ENCODE results near the gene TNK1. TPM values are rescaled to one million over a fixed set of nuclear protein-coding genes. Genes with fewer than 3 reads are reported as not detected.
"Not testable (repeated sequence)": the region's sequence is repeated elsewhere in the genome, so short reads cannot be mapped to it uniquely, and the experiment has no call there.

Gene TNK1
- total and polyA plus RNA-seq, 2 donors (not counting 3 experiments of a cell fraction or from before 2014, with no cell fraction given): 0.22 to 0.58 TPM

DNA sequence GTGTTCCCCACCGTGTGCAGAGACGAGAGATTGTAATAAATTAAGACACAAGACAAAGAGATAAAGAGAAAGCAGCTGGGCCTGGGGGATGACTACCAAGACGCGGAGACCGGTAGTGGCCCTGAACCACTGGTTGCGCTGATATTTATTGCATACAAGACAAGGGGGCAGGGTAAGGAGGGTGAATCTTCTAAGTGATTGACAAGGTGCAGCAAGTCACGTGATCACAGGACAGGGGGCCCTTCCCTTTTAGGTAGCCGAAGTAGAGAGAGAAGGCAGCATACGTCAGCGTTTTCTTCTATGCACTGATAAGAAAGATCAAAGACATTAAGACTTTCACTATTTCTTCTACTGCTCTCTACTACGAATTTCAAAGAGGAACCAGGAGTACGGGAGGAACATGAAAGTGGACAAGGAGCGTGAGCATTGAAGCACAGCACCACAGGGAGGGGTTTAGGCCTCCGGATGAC is 48.3 kb upstream of the TNK1 start:
- H3K4me1 ChIP-seq (ENCODE audit: control insufficient read depth, extremely low read depth, insufficient read depth, low read length): peaks cover 10% of the 10 kb centered on the region
- H3K4me2 ChIP-seq (ENCODE audit: insufficient read depth, low read length); H2AFZ ChIP-seq (ENCODE audit: low read depth, low read length); dilution Hi-C loops (cut with MboI; ENCODE audit: extremely low pct_ligation_motif_present, low sequenced_read_pairs); H3K4me3 ChIP-seq (replicated peaks in 1 of 3; ENCODE audit: insufficient read depth in 1 of 3, low read depth in 1 of 3, low read length in 3 of 3); BruUV-seq (replicated peaks); H3K27me3 ChIP-seq (ENCODE audit: control insufficient read depth in 2 of 2, insufficient read depth in 2 of 2, low read length in 2 of 2); H3K9ac ChIP-seq (replicated peaks; ENCODE audit: extremely low read depth, insufficient read depth, low read length); CTCF ChIA-PET; intact Hi-C loops (cut with micrococcal nuclease); POLR2A ChIA-PET; H3K9me1 ChIP-seq (replicated peaks; ENCODE audit: control insufficient read depth, extremely low read depth, insufficient read depth, low read length); H4K20me1 ChIP-seq (replicated peaks; ENCODE audit: control insufficient read depth, extremely low read depth, insufficient read depth, low read length); H3K27ac ChIP-seq (ENCODE audit: insufficient read depth, low read depth, low read length); H3K36me3 ChIP-seq (ENCODE audit: control insufficient read depth in 2 of 2, extremely low read depth in 1 of 2, insufficient read depth in 2 of 2, low read length in 2 of 2); FAIRE-seq; DNase-seq (ENCODE audit: low read depth, low spot score); H3K9me3 ChIP-seq (replicated peaks; ENCODE audit: control insufficient read depth, insufficient read depth, low read length); H3K79me2 ChIP-seq (ENCODE audit: control insufficient read depth, insufficient read depth, low read length): not testable (repeated sequence)

DNA sequence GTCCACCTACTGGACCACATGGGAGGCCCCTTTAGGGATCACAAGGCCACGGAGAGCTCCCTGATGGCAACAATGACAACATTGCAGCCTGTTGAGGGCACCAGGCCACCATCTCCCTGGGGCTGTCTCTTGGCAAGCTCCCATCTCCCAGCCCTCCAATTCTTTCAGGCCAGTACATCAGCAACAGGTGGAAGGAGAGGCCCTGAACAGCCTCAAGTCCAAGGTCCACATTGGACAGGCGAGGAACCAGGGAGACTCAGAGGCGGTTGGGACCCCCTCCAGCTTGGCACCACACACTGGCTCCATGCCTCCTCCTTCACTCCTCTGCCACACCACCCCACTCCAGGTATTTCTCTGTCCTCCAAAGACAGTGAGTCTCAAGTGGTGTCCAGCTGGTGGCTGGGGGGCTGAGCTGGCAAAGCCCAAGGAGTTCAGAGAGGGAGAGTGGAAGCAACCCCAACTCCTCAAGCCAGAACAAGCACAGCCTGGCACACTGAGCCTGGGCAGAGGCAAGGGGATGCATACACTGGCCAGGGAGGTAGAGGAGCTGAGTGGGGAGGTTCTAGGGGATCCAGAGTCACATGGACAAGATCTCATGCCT is 45.9 kb upstream of the TNK1 start:
- intact Hi-C loops (cut with micrococcal nuclease): no loop called here
- H4K20me1 ChIP-seq (replicated peaks; ENCODE audit: control insufficient read depth, extremely low read depth, insufficient read depth, low read length): no peaks in the 10 kb centered on the region

DNA sequence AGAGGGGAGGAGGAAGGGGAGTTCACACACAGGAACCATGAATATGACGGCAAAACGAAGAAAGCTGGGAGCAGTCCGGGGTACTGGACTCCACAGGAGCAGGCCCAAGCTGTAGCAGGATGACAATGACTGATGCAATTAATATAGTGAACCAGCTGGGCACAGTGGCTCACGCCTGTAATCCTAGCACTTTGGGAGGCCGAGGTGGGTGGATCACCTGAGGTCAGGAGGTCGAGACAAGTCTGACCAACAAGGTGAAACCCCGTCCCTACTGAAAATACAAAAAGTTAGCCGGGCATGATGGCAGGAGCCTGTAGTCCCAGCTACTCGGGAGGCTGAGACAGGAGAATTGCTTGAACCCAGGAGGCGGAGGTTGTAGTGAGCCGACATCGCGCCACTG is 45.1 kb upstream of the TNK1 start:
- H3K4me2 ChIP-seq (ENCODE audit: insufficient read depth, low read length); H3K9me3 ChIP-seq (replicated peaks; ENCODE audit: control insufficient read depth, insufficient read depth, low read length); H3K79me2 ChIP-seq (ENCODE audit: control insufficient read depth, insufficient read depth, low read length); H3K4me3 ChIP-seq (replicated peaks in 1 of 3; ENCODE audit: insufficient read depth in 1 of 3, low read depth in 1 of 3, low read length in 3 of 3); H3K27ac ChIP-seq (ENCODE audit: insufficient read depth, low read depth, low read length); H3K36me3 ChIP-seq (ENCODE audit: control insufficient read depth in 2 of 2, extremely low read depth in 1 of 2, insufficient read depth in 2 of 2, low read length in 2 of 2); intact Hi-C loops (cut with micrococcal nuclease); H2AFZ ChIP-seq (ENCODE audit: low read depth, low read length); BruUV-seq (replicated peaks); H3K4me1 ChIP-seq (ENCODE audit: control insufficient read depth, extremely low read depth, insufficient read depth, low read length); H3K9me1 ChIP-seq (replicated peaks; ENCODE audit: control insufficient read depth, extremely low read depth, insufficient read depth, low read length); H4K20me1 ChIP-seq (replicated peaks; ENCODE audit: control insufficient read depth, extremely low read depth, insufficient read depth, low read length); DNase-seq (ENCODE audit: low read depth, low spot score); H3K27me3 ChIP-seq (ENCODE audit: control insufficient read depth in 2 of 2, insufficient read depth in 2 of 2, low read length in 2 of 2); POLR2A ChIA-PET; dilution Hi-C loops (cut with MboI; ENCODE audit: extremely low pct_ligation_motif_present, low sequenced_read_pairs); FAIRE-seq; H3K9ac ChIP-seq (replicated peaks; ENCODE audit: extremely low read depth, insufficient read depth, low read length): not testable (repeated sequence)
- CTCF ChIA-PET: interaction anchor here (1.1 to 1.5 kb wide), 2 partner anchors 10 to 39 kb away, joined by 4 to 5 read pairs; no protein-coding TSS in a partner anchor

More for the DNA sequence above, 45.9 kb upstream of the TNK1 start:
- dilution Hi-C loops (cut with MboI; ENCODE audit: extremely low pct_ligation_motif_present, low sequenced_read_pairs): no loop called here
- DNase-seq (ENCODE audit: low read depth, low spot score) (no peak), FAIRE-seq (no peak)
- no peaks in the 10 kb centered on the region for H3K9me3 ChIP-seq (replicated peaks; ENCODE audit: control insufficient read depth, insufficient read depth, low read length)
- no peak overlapping the region for H2AFZ ChIP-seq (ENCODE audit: low read depth, low read length)
- H3K27me3 ChIP-seq (ENCODE audit: control insufficient read depth in 2 of 2, insufficient read depth in 2 of 2, low read length in 2 of 2): peaks cover 0 to 2% of the 10 kb centered on the region in 2 experiments
- ChIA-PET POLR2A (no interaction called here), CTCF (interaction anchor here (1.3 kb wide), 1 partner anchor 15 kb away, joined by 4 read pairs; no protein-coding TSS in a partner anchor)
- no peak overlapping the region for H3K27ac ChIP-seq (ENCODE audit: insufficient read depth, low read depth, low read length)
- no TSS peak for BruUV-seq (replicated peaks)
- TF ChIP-seq EZH2 (IDR thresholded peaks at IDR 0.05; ENCODE audit: borderline replicate concordance, low read depth, low read length, severe bottlenecking) (no peak), FOS (IDR thresholded peaks at IDR 0.05; ENCODE audit: borderline replicate concordance, insufficient read depth, low read length) (no peak), POLR2A (IDR thresholded peaks at IDR 0.05; ENCODE audit: low read depth, low read length) (no peak), JUN (IDR thresholded peaks at IDR 0.05; ENCODE audit: borderline replicate concordance, insufficient read depth, insufficient read length, low read depth) (no peak), POLR2AphosphoS5 (IDR thresholded peaks at IDR 0.05; ENCODE audit: insufficient read depth, low read depth, low read length) (no peak), GATA2 (IDR thresholded peaks at IDR 0.05; ENCODE audit: insufficient read depth, insufficient read length, low read depth, low read length) (no peak), MYC (IDR thresholded peaks at IDR 0.05; ENCODE audit: low read depth, low read length) (no peak)
- TF ChIP-seq, protein P1, sequence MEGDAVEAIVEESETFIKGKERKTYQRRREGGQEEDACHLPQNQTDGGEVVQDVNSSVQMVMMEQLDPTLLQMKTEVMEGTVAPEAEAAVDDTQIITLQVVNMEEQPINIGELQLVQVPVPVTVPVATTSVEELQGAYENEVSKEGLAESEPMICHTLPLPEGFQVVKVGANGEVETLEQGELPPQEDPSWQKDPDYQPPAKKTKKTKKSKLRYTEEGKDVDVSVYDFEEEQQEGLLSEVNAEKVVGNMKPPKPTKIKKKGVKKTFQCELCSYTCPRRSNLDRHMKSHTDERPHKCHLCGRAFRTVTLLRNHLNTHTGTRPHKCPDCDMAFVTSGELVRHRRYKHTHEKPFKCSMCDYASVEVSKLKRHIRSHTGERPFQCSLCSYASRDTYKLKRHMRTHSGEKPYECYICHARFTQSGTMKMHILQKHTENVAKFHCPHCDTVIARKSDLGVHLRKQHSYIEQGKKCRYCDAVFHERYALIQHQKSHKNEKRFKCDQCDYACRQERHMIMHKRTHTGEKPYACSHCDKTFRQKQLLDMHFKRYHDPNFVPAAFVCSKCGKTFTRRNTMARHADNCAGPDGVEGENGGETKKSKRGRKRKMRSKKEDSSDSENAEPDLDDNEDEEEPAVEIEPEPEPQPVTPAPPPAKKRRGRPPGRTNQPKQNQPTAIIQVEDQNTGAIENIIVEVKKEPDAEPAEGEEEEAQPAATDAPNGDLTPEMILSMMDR (IDR thresholded peaks at IDR 0.05; ENCODE audit: extremely low read depth in 1 of 2, insufficient read depth in 1 of 2, low read depth in 1 of 2, low read length in 2 of 2): no peak
- TF ChIP-seq, protein P2, sequence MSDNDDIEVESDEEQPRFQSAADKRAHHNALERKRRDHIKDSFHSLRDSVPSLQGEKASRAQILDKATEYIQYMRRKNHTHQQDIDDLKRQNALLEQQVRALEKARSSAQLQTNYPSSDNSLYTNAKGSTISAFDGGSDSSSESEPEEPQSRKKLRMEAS (IDR thresholded peaks at IDR 0.05; ENCODE audit: insufficient read depth, insufficient read length): no peak
- no peaks in the 10 kb centered on the region for H3K9me1 ChIP-seq (replicated peaks; ENCODE audit: control insufficient read depth, extremely low read depth, insufficient read depth, low read length)
- no peaks in the 10 kb centered on the region for H3K79me2 ChIP-seq (ENCODE audit: control insufficient read depth, insufficient read depth, low read length)
- no peak overlapping the region for H3K4me2 ChIP-seq (ENCODE audit: insufficient read depth, low read length)
- no peak overlapping the region for H3K9ac ChIP-seq (replicated peaks; ENCODE audit: extremely low read depth, insufficient read depth, low read length)
- H3K4me3 ChIP-seq (replicated peaks in 1 of 3; ENCODE audit: insufficient read depth in 1 of 3, low read depth in 1 of 3, low read length in 3 of 3): no peak overlapping the region
- H3K4me1 ChIP-seq (ENCODE audit: control insufficient read depth, extremely low read depth, insufficient read depth, low read length): peaks cover 4% of the 10 kb centered on the region
- no peaks in the 10 kb centered on the region for H3K36me3 ChIP-seq (ENCODE audit: control insufficient read depth in 2 of 2, extremely low read depth in 1 of 2, insufficient read depth in 2 of 2, low read length in 2 of 2)
